ENCODE measurements around the gene CPXM1. TPM values are rescaled to one million over a fixed set of nuclear protein-coding genes. Genes with fewer than 3 reads are reported as not detected.

The CPXM1 gene
- total RNA-seq, 1 donor from 2014 or later: 0.69 TPM

GRCh38 chr20:2746636-2747265 lies 53.7 kb downstream of the CPXM1 start:
- DNase-seq: no peak
- TF ChIP-seq, protein P1, sequence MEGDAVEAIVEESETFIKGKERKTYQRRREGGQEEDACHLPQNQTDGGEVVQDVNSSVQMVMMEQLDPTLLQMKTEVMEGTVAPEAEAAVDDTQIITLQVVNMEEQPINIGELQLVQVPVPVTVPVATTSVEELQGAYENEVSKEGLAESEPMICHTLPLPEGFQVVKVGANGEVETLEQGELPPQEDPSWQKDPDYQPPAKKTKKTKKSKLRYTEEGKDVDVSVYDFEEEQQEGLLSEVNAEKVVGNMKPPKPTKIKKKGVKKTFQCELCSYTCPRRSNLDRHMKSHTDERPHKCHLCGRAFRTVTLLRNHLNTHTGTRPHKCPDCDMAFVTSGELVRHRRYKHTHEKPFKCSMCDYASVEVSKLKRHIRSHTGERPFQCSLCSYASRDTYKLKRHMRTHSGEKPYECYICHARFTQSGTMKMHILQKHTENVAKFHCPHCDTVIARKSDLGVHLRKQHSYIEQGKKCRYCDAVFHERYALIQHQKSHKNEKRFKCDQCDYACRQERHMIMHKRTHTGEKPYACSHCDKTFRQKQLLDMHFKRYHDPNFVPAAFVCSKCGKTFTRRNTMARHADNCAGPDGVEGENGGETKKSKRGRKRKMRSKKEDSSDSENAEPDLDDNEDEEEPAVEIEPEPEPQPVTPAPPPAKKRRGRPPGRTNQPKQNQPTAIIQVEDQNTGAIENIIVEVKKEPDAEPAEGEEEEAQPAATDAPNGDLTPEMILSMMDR (IDR thresholded peaks at IDR 0.05; ENCODE audit: borderline replicate concordance): no peak
- H3K4me3 ChIP-seq: no peak overlapping the region
- no peak overlapping the region for H3K27ac ChIP-seq (replicated peaks)
- intact Hi-C loops (cut with micrococcal nuclease): no loop called here
- no peaks in the 10 kb centered on the region for H3K9me3 ChIP-seq (replicated peaks)
- peaks cover 15% of the 10 kb centered on the region for H3K4me1 ChIP-seq
- peaks cover 47% of the 10 kb centered on the region for H3K27me3 ChIP-seq (ENCODE audit: low read depth)
- no peaks in the 10 kb centered on the region for H3K36me3 ChIP-seq

DNA sequence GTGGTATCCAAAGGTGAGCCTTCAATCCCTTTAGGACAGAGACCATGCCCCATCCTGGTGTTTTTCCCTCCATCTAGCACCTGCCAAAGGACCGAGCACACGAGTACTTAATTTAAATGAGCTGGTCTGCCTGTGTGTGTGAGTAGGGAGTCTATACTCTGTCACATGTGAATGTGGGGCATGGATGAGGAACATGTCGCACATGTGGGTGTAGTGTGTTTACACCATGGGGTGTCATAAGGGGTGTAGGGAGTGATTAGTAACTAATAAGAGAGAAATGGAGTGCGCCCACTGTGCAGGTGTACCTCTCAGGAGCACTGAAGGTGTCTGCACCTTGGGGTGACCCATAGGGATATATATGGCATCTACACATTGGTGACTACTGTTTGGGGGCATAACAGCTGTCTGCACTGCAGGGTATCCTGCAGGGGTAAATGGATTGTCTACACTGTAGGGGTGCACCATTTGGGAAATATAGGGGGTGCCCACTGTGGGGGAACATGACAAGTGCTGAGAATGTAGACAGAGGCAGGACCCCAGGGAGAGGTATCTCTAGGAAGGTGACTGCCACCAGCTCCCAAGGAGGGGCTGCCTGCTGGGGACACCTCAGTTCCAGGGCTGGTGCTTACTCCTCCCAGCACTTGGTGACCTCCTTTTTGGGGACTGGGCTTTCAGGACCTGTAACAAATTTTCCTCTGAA lies 54.3 kb downstream of the CPXM1 start:
- Histone ChIP-seq H3K9me3 (replicated peaks) (no peaks in the 10 kb centered on the region), H3K27me3 (ENCODE audit: low read depth) (peaks cover 43% of the 10 kb centered on the region), H3K4me3 (no peak overlapping the region), H3K27ac (replicated peaks) (no peak overlapping the region), H3K4me1 (peaks cover 9% of the 10 kb centered on the region), H3K36me3 (no peaks in the 10 kb centered on the region)
- intact Hi-C loops (cut with micrococcal nuclease): no loop called here
- TF ChIP-seq, protein P1 (IDR thresholded peaks at IDR 0.05; ENCODE audit: borderline replicate concordance): no peak
- no peak for DNase-seq

DNA sequence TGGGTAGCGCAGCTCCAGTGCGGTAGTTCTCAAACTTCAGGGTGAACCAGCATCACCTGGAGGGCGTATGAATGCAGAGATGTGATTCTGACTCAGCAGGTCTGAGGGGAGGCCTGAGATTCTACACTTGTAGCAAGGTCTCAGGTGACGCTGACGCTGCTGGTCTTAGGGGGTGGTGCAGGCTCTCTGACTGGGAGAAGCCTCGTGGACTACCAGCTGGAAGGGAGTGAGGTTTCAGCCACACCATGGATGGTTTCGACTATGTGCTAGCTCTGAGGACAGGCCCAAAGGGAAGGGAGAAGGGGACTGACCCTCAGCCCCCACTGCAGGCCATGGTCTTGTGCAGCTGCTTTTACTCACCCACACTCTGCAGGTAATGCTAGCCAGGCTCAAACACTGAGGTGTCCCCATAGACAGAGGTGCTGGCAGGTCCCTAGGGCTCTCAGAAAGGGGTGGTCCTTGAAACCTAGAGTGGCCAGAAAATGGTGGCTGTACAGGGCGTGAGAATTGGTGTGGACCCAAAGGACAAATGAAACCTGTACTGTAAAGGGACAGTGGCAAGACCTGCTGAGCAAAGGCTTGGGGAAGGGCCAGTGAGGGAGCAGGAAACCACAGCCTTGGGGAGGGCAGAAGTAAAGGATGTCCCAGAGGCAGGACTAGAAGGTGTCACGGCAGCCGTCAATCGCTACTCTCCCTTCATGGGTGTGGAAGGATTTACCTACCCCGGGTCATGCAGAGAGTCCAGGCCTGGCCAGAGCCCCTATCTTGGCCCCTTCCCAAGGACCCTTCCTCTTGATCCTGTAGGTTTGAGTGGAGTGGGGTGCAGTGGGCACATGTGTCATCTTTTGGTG lies 55.1 kb downstream of the CPXM1 start:
- peaks cover under 1% of the 10 kb centered on the region for H3K4me1 ChIP-seq
- intact Hi-C loops (cut with micrococcal nuclease): no loop called here
- peaks cover 35% of the 10 kb centered on the region for H3K27me3 ChIP-seq (ENCODE audit: low read depth)
- TF ChIP-seq, protein P1 (IDR thresholded peaks at IDR 0.05; ENCODE audit: borderline replicate concordance): no peak
- no peak for DNase-seq
- no peak overlapping the region for H3K4me3 ChIP-seq
- no peak overlapping the region for H3K27ac ChIP-seq (replicated peaks)
- no peaks in the 10 kb centered on the region for H3K9me3 ChIP-seq (replicated peaks)
- H3K36me3 ChIP-seq: no peaks in the 10 kb centered on the region

Other genes with a start within 250 kb of the CPXM1 start
- 47.3 TPM for gene NOP56, start 148.0 kb downstream of the CPXM1 start, total RNA-seq
- gene IDH3B, start 136.4 kb downstream of the CPXM1 start, total RNA-seq: 220 TPM
- 4.9 TPM for gene EBF4, start 107.8 kb downstream of the CPXM1 start, total RNA-seq
- not detected for gene C20orf141, start 14.4 kb upstream of the CPXM1 start, total RNA-seq
- gene TMEM239, start 15.7 kb upstream of the CPXM1 start, total RNA-seq: not detected
- gene PCED1A, start 40.0 kb upstream of the CPXM1 start, total RNA-seq: 9.4 TPM
- gene VPS16, start 40.1 kb upstream of the CPXM1 start, total RNA-seq: 15.7 TPM
- gene PTPRA, start 72.9 kb upstream of the CPXM1 start, total RNA-seq: 23.5 TPM
- not detected for gene GNRH2, start 243.0 kb upstream of the CPXM1 start, total RNA-seq
- gene MRPS26, start 245.4 kb upstream of the CPXM1 start, total RNA-seq: 55.6 TPM

Data from left ventricle myocardium inferior (tissue), 1 donor.